DOHH2 (cell line): ENCODE data around the gene CHRM5.

ENCODE experiments used
- H3F3A ChIP-seq: fragments of 200-600 bp; sonication (generic), shearing (Covaris generic); 2 replicates; pipeline ENCODE4 v1.6.0; 2016; ENCODE audit warnings: antibody characterized with exemption, mild to moderate bottlenecking; ENCODE audit not compliant: control insufficient read depth, insufficient read depth
- H3K27ac ChIP-seq: fragments of 200-600 bp; sonication (generic); 2 replicates; pipeline ENCODE4 v1.5.1; 2014; ENCODE audit warnings: low read depth, mild to moderate bottlenecking, low read length, moderate library complexity
- H3K27me3 ChIP-seq: fragments of 200-600 bp; sonication (generic); 2 replicates; pipeline ENCODE4 v1.6.1; 2014; ENCODE audit warnings: mild to moderate bottlenecking, low read length, mixed read lengths; ENCODE audit not compliant: control insufficient read depth
- H3K36me3 ChIP-seq: fragments of 200-600 bp; sonication (generic); 2 replicates; pipeline ENCODE4 v1.6.1; 2014; ENCODE audit warnings: mild to moderate bottlenecking, low read length, moderate library complexity, mixed read lengths; ENCODE audit not compliant: control insufficient read depth
- H3K4me1 ChIP-seq: fragments of 200-600 bp; sonication (generic); 2 replicates; pipeline ENCODE4 v1.6.1; 2014; ENCODE audit warnings: mild to moderate bottlenecking, low read length, mixed read lengths; ENCODE audit not compliant: control insufficient read depth
- H3K4me2 ChIP-seq: fragments of 200-600 bp; sonication (generic); 2 replicates; pipeline ENCODE4 v1.6.0; 2014; ENCODE audit warnings: mild to moderate bottlenecking, low read length, moderate library complexity
- H3K4me3 ChIP-seq: fragments of 200-600 bp; sonication (generic); 2 replicates; pipeline ENCODE4 v1.5.1; 2014; ENCODE audit warnings: mild to moderate bottlenecking, low read length, mixed read lengths
- H3K79me2 ChIP-seq: fragments of 200-600 bp; sonication (generic); 2 replicates; pipeline ENCODE4 v1.6.1; 2014; ENCODE audit warnings: mild to moderate bottlenecking, low read length, mixed read lengths; ENCODE audit not compliant: control insufficient read depth
- H3K9me2 ChIP-seq: fragments of 200-600 bp; sonication (generic); replicated peaks from 2 replicates; pipeline ENCODE4 v1.6.1; 2014; ENCODE audit warnings: mild to moderate bottlenecking, low read length, mixed read lengths; ENCODE audit not compliant: control insufficient read depth
- H3K9me3 ChIP-seq: fragments of 200-600 bp; sonication (generic); 2 replicates; pipeline ENCODE4 v1.6.1; 2014; ENCODE audit warnings: antibody characterized with exemption, low read length, mixed read lengths; ENCODE audit not compliant: control insufficient read depth, insufficient read depth
- H4K20me1 ChIP-seq: fragments of 200-600 bp; sonication (generic); 2 replicates; pipeline ENCODE4 v1.6.0; 2014; ENCODE audit warnings: low read depth, mild to moderate bottlenecking, antibody characterized with exemption, low read length, moderate library complexity; ENCODE audit not compliant: control insufficient read depth, insufficient read depth
- CTCF ChIP-seq: fragments of 200-600 bp; sonication (generic); IDR thresholded peaks from one replicate; pipeline ENCODE4 v1.5.1; 2014; ENCODE audit warnings: antibody characterized with exemption, mild to moderate bottlenecking, low read depth, low read length; ENCODE audit not compliant: poor library complexity, severe bottlenecking
- EZH2phosphoT487 ChIP-seq: fragments of 200-600 bp; sonication (generic); IDR thresholded peaks from 2 replicates; pipeline ENCODE4 v1.6.1; 2017; ENCODE audit warnings: borderline replicate concordance, mild to moderate bottlenecking, antibody characterized with exemption, low read length, moderate library complexity, mixed read lengths

CHRM5 gene

GRCh38 chr15:34059946-34060345 is 91.6 kb downstream of the CHRM5 start:
- H3K4me1 ChIP-seq: peaks cover 2% of the 10 kb centered on the region
- H3F3A ChIP-seq: no peaks in the 10 kb centered on the region
- no peaks in the 10 kb centered on the region for H4K20me1 ChIP-seq
- no peaks in the 10 kb centered on the region for H3K9me3 ChIP-seq
- no peaks in the 10 kb centered on the region for H3K27me3 ChIP-seq
- H3K36me3 ChIP-seq: no peaks in the 10 kb centered on the region
- H3K4me2 ChIP-seq: no peak overlapping the region
- TF ChIP-seq CTCF: no peak
- TF ChIP-seq EZH2phosphoT487: no peak
- H3K27ac ChIP-seq: no peak overlapping the region
- no peak overlapping the region for H3K4me3 ChIP-seq
- H3K9me2 ChIP-seq: no peaks in the 10 kb centered on the region
- no peaks in the 10 kb centered on the region for H3K79me2 ChIP-seq

GRCh38 chr15:34064438-34064837 is 96.1 kb downstream of the CHRM5 start:
- H4K20me1 ChIP-seq: no peaks in the 10 kb centered on the region
- H3K4me3 ChIP-seq: no peak overlapping the region
- TF ChIP-seq EZH2phosphoT487: no peak
- no peak for TF ChIP-seq CTCF
- H3K4me1 ChIP-seq: peaks cover 13% of the 10 kb centered on the region
- no peaks in the 10 kb centered on the region for H3F3A ChIP-seq
- no peaks in the 10 kb centered on the region for H3K79me2 ChIP-seq
- H3K27me3 ChIP-seq: no peaks in the 10 kb centered on the region
- H3K9me3 ChIP-seq: no peaks in the 10 kb centered on the region
- no peaks in the 10 kb centered on the region for H3K9me2 ChIP-seq
- H3K27ac ChIP-seq: no peak overlapping the region
- no peaks in the 10 kb centered on the region for H3K36me3 ChIP-seq
- no peak overlapping the region for H3K4me2 ChIP-seq

- H3K9me2 ChIP-seq: no peaks in the 10 kb centered on the region
- H3K4me3 ChIP-seq: no peak overlapping the region
- no peaks in the 10 kb centered on the region for H3K9me3 ChIP-seq
- 0 out of 2 replicates have a peak overlapping the region, but pooled peaks have one; percentile 9 for H3K4me2 ChIP-seq
- no peaks in the 10 kb centered on the region for H3K79me2 ChIP-seq
- TF ChIP-seq EZH2phosphoT487 (no peak), CTCF (no peak)
- H3K4me1 ChIP-seq: peaks cover 13% of the 10 kb centered on the region
- no peaks in the 10 kb centered on the region for H3F3A ChIP-seq
- 0 out of 2 replicates have a peak overlapping the region, but pooled peaks have one; percentile 0 for H3K27ac ChIP-seq
- no peaks in the 10 kb centered on the region for H3K36me3 ChIP-seq
- no peaks in the 10 kb centered on the region for H3K27me3 ChIP-seq
- H4K20me1 ChIP-seq: no peaks in the 10 kb centered on the region
Observed at GRCh38 chr15:34065261-34065660, 97.0 kb downstream of the CHRM5 start.

- Histone ChIP-seq H3K27ac (0 out of 2 replicates have a peak overlapping the region, but pooled peaks have one; percentile 0), H3K4me2 (no peak overlapping the region), H3K36me3 (no peaks in the 10 kb centered on the region), H3K9me2 (no peaks in the 10 kb centered on the region), H3F3A (no peaks in the 10 kb centered on the region), H3K9me3 (no peaks in the 10 kb centered on the region), H3K79me2 (no peaks in the 10 kb centered on the region), H4K20me1 (no peaks in the 10 kb centered on the region), H3K4me3 (no peak overlapping the region), H3K27me3 (no peaks in the 10 kb centered on the region), H3K4me1 (peaks cover 13% of the 10 kb centered on the region)
- TF ChIP-seq CTCF (no peak), EZH2phosphoT487 (no peak)
Observed at GRCh38 chr15:34065941-34066340, 97.6 kb downstream of the CHRM5 start.
